Measurements from ENCODE around the gene PEG3. TPM values are rescaled to one million over a fixed set of nuclear protein-coding genes. Genes with fewer than 3 reads are reported as not detected.

The PEG3 gene
- total RNA-seq, 1 donor from 2014 or later, result 13.7 TPM

GRCh38 chr19:56808717-56809392 is 31.7 kb downstream of the PEG3 start:
- no peak for DNase-seq (ENCODE audit: low spot score)

GRCh38 chr19:56806639-56807038 is 33.9 kb downstream of the PEG3 start:
- no peak for DNase-seq (ENCODE audit: low spot score)

Other genes with a start within 250 kb of the PEG3 start
- 7.4 TPM for gene ZNF71, start 245.4 kb downstream of the PEG3 start, total RNA-seq
- not detected for gene SMIM17, start 197.6 kb downstream of the PEG3 start, total RNA-seq
- gene ZNF835, start 169.0 kb downstream of the PEG3 start, total RNA-seq, result 3.9 TPM
- 0.21 TPM for gene ZIM2, start within 50 bp of the PEG3 start, total RNA-seq